Mucosa of descending colon (tissue), 3 donors: ENCODE results near the gene IFNLR1. TPM values are rescaled to one million over a fixed set of nuclear protein-coding genes. Genes with fewer than 3 reads are reported as not detected.
A peak's percentile ranks its signal among the peaks of the same experiment; 100 is the strongest.

Experiments
- ATAC-seq: fragments of 200-7000 bp; cut with Tn5 transposase; one replicate; pipeline ENCODE4 v1.9.1; 2020; ENCODE audit warnings: mild to moderate bottlenecking, moderate library complexity
- DNase-seq, 3 donors: peaks; one replicate each; pipeline ENCODE4 v3.0.0-alpha.2; 2020
- H3K36me3 ChIP-seq: fragments of 200-600 bp; one replicate; pipeline ENCODE4 v1.8.0; 2021; ENCODE audit warnings: low read depth, mild to moderate bottlenecking
- H3K4me1 ChIP-seq: fragments of 200-600 bp; one replicate; pipeline ENCODE4 v1.8.0; 2021; ENCODE audit warnings: low read depth, mild to moderate bottlenecking
- H3K4me3 ChIP-seq: fragments of 200-600 bp; one replicate; pipeline ENCODE4 v1.8.0; 2021; ENCODE audit warnings: mild to moderate bottlenecking
- H3K9me3 ChIP-seq: fragments of 200-600 bp; one replicate; pipeline ENCODE4 v1.8.0; 2021; ENCODE audit warnings: mild to moderate bottlenecking
- CTCF ChIP-seq: fragments of 200-600 bp; IDR thresholded peaks from one replicate; pipeline ENCODE4 v1.8.0; 2022; ENCODE audit warnings: antibody characterized with exemption, mild to moderate bottlenecking
- intact Hi-C, 2 donors: fragments of 100-400 bp; cut with DNase I in 1 of 2; cut with micrococcal nuclease in 1 of 2; formaldehyde crosslinking; loops; one replicate each; pipeline versions ENCODE4 v1.11.0 to v1.11.1; 2022; cut with DNase I, micrococcal nuclease
- total RNA-seq, 3 donors: library from RNA; stranded (reverse); fragmentation: NEBNext Ultra II Directional in 2 of 3; extraction: Animal tissue kit (Norgen Biotek cat#: 25700) in 2 of 3; gene quantifications; one replicate each; pipeline versions ENCODE4 v1.2.1 to v1.2.4, GENCODE V29; 2021 to 2023
- donor health status: DM: no; HTN: no; CAD: no; lungs with moderate emphysema.
- donor health status: DM: no; HTN: no; CAD: no.
- donor health status: DM: no; HTN: yes; CAD: no.

IFNLR1 gene
- total RNA-seq, 3 donors from 2014 or later: 5.3 to 24.0 (median 18.8) TPM

GRCh38 chr1:24167008-24167407, 20.1 kb downstream of the IFNLR1 start:
- intact Hi-C loops: no loop called here
- Histone ChIP-seq H3K9me3 (no peaks in the 10 kb centered on the region), H3K4me3 (no peak overlapping the region), H3K36me3 (no peaks in the 10 kb centered on the region), H3K4me1 (no peaks in the 10 kb centered on the region)
- TF ChIP-seq CTCF: no peak
- ATAC-seq: no peak
- no peak for DNase-seq

GRCh38 chr1:24165500-24165899, 21.6 kb downstream of the IFNLR1 start:
- no peak for ATAC-seq
- intact Hi-C loops: no loop called here

GRCh38 chr1:24164004-24164403, 23.1 kb downstream of the IFNLR1 start:
- no peaks in the 10 kb centered on the region for H3K36me3 ChIP-seq
- intact Hi-C loops: no loop called here
- no peak for ATAC-seq
- peaks cover 10% of the 10 kb centered on the region for H3K4me1 ChIP-seq
- no peaks in the 10 kb centered on the region for H3K9me3 ChIP-seq
- TF ChIP-seq CTCF: no peak
- no peak for DNase-seq
- H3K4me3 ChIP-seq: no peak overlapping the region

More at GRCh38 chr1:24165500-24165899, 21.6 kb downstream of the IFNLR1 start:
- H3K4me3 ChIP-seq: no peak overlapping the region
- H3K4me1 ChIP-seq: peaks cover 10% of the 10 kb centered on the region
- no peaks in the 10 kb centered on the region for H3K36me3 ChIP-seq
- H3K9me3 ChIP-seq: no peaks in the 10 kb centered on the region
- DNase-seq: no peak
- TF ChIP-seq CTCF: no peak

GRCh38 chr1:24162201-24162600, 24.9 kb downstream of the IFNLR1 start:
- intact Hi-C loops: no loop called here
- H3K9me3 ChIP-seq: no peaks in the 10 kb centered on the region
- H3K4me3 ChIP-seq: no peak overlapping the region
- TF ChIP-seq CTCF: no peak
- ATAC-seq (no peak), DNase-seq (no peak)
- H3K4me1 ChIP-seq: peaks cover 10% of the 10 kb centered on the region
- no peaks in the 10 kb centered on the region for H3K36me3 ChIP-seq

GRCh38 chr1:24161270-24161669, 25.8 kb downstream of the IFNLR1 start:
- DNase-seq: peak; percentile 35 to 65 (median 52)
- peak; percentile 96 for ATAC-seq
- Histone ChIP-seq H3K36me3 (no peaks in the 10 kb centered on the region), H3K9me3 (no peaks in the 10 kb centered on the region), H3K4me3 (no peak overlapping the region), H3K4me1 (peaks cover 10% of the 10 kb centered on the region)
- intact Hi-C loops: no loop called here
- no peak for TF ChIP-seq CTCF

- no peak for ATAC-seq
Observed at GRCh38 chr1:24159366-24159765, 27.7 kb downstream of the IFNLR1 start.

More at GRCh38 chr1:24159366-24159765, 27.7 kb downstream of the IFNLR1 start:
- intact Hi-C loops: no loop called here
- no peak overlapping the region for H3K4me3 ChIP-seq
- DNase-seq: no peak
- TF ChIP-seq CTCF: no peak
- no peaks in the 10 kb centered on the region for H3K9me3 ChIP-seq
- no peaks in the 10 kb centered on the region for H3K36me3 ChIP-seq
- H3K4me1 ChIP-seq: peaks cover 14% of the 10 kb centered on the region
